ENCODE measurements around the gene ZCCHC4.
"Not testable (repeated sequence)": the region's sequence is repeated elsewhere in the genome, so short reads cannot be mapped to it uniquely, and the experiment has no call there.

ZCCHC4 gene

GRCh38 chr4:25320773-25321172, 8.2 kb downstream of the ZCCHC4 start:
- no peak for DNase-seq (ENCODE audit: low read depth in 3 of 3)

DNA sequence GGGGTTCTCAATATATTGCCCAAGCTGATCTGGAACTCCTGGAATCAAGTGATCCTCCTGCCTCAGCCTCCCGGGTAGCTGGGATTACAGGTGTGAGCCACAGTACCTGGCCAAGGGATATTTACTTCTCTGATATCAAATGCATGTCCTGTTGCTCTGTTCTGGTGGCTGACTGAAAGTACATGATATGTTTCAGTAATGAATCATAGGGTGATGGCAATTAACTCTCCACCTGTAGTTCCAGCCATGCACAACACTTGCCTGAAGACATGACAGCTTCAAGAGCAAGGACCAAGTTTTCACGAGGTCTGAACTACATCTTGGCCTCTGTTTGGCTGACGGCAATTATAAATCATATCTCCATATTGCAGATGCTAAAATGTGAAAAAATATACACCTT, 9.1 kb downstream of the ZCCHC4 start:
- no peak for DNase-seq (ENCODE audit: low read depth in 3 of 3)

DNA sequence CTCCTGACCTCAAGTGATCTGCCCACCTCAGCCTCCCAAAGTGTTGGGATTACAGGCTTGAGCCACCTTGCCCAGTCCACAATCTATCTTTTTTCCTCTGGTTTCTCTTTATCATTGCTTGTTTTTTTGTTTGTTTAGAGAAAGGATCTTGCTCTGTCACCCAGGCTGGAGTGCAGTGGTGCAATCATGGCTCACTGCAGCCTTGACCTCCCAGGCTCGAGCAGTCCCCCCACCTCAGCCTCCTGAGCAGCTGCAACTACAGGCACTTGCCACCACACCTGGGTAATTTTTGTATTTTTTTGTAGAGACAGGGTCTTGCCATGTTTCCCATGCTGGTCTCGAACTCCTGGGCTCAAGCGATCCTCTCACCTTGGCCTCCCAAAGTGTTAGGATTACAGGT, 15.9 kb downstream of the ZCCHC4 start:
- not testable (repeated sequence) for DNase-seq (ENCODE audit: low read depth in 3 of 3)

- DNase-seq (ENCODE audit: low read depth in 3 of 3): no peak
These were observed 17.8 kb downstream of the ZCCHC4 start for GRCh38 chr4:25330335-25330734.

- DNase-seq (ENCODE audit: low read depth in 3 of 3): no peak
These were observed 18.6 kb downstream of the ZCCHC4 start for GRCh38 chr4:25330905-25331808.

DNA sequence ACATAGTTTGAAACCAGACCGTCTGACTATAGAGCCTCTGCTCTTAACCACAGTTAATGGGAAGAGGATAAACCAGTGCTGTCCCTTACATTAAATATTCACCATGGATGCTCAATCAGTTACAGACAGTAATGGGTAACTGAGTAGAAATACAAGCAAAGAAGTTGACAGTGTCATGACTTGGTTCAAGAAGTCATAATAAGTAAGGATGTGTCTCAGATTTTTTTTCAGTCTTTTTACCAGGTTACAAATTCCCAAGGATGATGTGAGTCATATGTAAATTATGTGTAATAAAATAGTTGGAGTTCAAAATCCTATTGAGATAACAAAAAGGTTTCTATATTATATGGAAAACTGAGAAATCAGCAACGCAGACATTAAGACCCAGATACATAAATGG, 31.1 kb downstream of the ZCCHC4 start:
- DNase-seq (ENCODE audit: low read depth in 3 of 3): no peak

DNA sequence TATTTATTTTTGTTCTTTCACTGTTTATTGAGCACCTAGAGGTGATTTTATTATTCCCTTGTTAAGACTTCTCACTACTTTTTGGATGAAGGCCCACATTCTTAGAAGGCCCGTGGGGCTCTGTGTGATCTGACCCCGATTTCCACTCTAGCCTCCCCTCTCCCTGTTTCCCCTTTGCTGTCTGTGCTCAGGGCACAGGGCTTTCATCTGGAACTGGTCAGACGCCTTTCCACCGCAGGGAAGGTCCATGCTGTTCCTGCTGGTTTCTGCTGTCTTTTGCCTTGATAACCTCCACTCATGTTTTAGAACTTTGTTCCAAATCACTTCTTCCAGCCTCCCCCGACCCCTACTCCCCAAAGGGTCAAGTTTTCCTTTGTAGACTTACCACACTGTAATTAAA, 33.2 kb downstream of the ZCCHC4 start:
- no peak for DNase-seq (ENCODE audit: low read depth in 3 of 3)

- DNase-seq (ENCODE audit: low read depth in 3 of 3): no peak
These were observed 34.3 kb downstream of the ZCCHC4 start for GRCh38 chr4:25346913-25347312.

GRCh38 chr4:25347473-25347872, 34.9 kb downstream of the ZCCHC4 start:
- no peak for DNase-seq (ENCODE audit: low read depth in 3 of 3)

DNA sequence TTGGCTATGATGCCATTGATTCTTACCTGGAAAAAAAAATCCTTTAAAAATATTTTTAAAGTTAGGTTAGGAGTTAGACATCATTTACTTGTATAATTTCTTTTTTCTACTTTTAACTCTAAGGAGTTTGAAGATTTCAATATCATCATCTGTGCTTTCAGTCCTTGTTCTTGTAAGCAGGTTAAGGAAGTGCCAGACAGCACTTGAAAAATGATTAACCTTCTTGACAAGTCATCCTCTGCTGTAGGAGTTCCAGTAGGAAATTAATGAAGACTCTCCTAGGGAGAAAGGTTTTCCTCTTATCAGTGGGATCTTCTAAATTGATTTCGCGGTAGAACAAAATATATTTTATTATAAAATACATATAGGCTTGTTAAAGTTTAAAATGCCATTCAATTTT, 35.4 kb downstream of the ZCCHC4 start:
- no peak for DNase-seq (ENCODE audit: low read depth in 3 of 3)

DNA sequence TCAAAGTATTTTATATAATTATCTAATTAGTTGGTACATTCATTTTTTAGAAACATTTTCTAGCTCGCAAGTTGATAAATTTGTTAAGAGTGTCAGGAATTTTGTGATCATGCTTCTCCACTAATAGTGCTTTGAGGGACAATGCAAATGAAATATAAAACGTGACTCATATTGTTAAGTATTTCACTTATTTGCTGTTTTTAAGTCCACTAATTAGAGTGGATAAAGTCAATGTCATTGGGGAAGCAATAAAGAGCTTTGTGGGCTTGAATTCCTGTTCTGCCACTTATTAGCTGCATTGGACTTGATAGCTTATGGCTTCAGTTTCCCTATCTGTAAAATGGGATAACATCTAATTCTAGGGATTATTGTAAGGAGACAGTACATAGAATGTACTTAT, 38.0 kb downstream of the ZCCHC4 start:
- no peak for DNase-seq (ENCODE audit: low read depth in 3 of 3)

GRCh38 chr4:25351777-25352416, 39.3 kb downstream of the ZCCHC4 start:
- no peak for DNase-seq (ENCODE audit: low read depth in 3 of 3)

DNA sequence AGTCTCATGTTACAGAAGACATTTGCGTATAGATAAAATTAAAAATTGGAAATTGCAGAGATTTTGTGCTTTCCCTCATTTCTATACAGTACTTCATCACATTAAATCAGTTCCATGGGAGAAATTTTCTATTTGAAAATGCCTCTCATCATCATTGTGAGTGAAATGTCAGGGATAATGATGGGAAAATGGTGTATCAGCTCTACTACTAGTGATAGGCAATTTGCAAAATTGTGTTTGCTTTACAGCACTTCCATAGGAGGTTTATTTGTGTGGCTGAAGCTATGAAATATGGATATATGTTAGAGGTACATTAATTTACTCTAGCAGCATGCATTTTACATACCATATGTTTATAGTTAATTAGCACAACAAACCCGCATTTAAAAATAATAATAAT, 43.5 kb downstream of the ZCCHC4 start:
- no peak for DNase-seq (ENCODE audit: low read depth in 3 of 3)

DNA sequence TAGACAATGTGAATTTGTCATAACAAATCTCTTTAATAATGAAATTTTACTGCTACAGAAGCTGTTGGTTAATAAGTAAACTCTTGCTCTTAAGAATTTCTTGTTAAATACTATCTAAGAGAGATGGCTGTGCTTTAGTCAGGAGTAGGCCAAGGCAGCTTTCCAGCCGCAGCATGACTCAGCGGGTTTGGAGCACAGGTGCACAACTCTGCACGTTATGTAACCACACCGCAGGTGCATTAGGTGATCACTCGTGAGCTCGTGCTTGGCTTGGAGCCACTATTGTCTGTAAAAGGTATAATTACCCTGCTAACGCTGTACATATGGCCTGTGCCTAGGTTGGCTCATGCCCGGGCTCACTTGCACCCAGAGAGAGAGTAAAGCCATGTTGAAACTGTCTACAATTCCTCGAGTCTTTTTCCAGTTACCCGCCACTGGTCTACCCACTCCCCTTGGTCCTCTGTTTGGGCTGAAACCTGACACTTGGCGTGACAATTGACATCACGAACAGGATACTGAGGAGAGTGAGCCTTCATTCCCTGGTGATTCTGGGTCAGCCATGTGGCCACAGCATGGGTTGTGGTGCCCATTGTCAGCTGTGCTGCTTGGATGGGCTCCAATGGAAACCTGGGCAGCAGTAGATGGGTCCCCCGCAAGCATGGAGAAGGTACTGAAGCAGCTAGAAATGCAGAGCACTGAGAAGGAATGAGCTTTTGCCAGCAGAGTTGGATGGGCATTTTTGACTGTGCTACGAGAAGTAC, 46.1 kb downstream of the ZCCHC4 start:
- no peak for DNase-seq (ENCODE audit: low read depth in 3 of 3)

DNA sequence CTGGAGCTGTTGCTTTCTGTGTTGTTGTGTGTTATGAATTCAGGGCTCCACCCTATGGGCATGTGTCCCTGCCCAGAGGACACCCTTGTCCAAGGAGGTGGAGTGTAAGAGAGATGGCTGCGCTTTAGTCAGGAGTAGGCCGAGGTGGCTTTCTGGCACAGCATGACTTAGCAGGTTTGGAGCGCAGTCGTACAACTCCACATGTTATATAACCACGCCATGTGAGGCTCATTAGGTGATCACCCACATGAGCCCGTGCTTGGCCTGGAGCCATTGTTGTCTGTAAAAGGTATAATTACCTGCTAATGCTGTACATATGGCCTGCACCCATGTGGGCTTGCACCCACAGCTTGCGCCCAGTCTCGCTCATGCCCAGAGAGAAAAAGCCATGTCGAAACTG, 48.7 kb downstream of the ZCCHC4 start:
- no peak for DNase-seq (ENCODE audit: low read depth in 3 of 3)

DNA sequence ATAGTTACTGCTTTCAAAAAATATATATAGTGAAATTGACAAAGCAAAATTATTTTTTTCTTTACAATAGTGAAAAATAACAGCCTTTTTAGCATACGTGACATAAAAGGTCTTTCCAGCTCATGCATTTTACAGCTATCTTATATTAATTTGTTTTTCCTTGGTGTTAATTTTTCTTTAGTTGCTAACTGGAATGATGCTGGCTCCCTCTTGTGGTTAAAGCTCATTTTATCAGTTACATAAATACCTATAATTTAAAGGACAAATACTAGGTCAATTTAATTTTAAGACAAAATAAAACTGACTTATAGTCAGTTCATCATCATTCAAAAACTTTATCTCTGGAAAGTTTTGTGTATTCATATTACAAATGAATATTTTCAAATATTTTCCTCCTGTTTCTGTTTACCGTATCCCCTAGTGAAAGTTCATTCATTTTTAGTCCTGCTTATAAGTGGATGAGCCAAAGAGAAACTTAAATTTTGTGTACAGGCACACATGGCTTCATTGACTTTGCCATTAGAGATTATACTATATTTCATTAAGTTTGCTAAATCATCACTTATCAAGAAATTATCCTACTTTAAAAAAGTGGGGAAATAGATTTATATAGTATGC, 54.5 kb downstream of the ZCCHC4 start:
- DNase-seq (ENCODE audit: low read depth in 3 of 3): no peak

DNA sequence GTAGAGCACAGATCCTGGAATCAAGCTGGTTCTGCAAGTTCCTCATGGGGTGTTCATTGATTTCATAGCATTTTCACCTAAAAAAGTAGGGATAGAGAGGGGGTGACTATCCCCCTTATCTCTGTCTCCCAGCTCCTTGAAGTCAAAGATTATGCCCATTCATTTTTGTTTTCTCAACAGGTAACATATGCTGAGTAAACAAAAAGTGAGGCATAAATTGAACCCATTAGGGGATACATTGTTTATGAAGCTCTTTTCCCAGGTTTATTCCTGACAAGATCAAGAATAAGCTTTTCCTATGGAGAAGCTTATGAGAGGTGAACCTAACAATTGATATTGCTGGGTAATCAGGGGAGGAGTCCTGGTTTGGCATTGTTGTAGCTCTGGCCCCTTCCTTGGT, 55.3 kb downstream of the ZCCHC4 start:
- DNase-seq (ENCODE audit: low read depth in 3 of 3): no peak

DNA sequence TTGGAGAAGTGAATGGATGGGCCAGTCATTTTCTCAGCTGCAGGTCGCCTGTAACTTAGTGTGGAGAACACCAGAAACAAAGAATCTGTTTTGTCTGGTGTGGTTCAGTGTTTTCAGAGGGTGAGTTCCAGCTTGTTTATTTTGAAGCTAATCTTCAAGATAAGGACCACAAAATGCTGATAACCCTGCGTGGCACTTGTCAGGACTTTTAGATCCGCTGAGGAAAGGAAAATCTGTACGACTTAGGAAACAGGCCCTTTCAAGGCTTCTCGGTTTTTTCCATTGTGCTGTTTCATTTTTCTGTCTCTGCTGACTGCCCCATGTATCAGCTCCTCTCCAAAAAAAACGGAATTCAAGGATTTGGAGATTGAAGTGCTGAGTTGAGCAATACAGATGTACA, 55.7 kb downstream of the ZCCHC4 start:
- DNase-seq (ENCODE audit: low read depth in 3 of 3): no peak

DNA sequence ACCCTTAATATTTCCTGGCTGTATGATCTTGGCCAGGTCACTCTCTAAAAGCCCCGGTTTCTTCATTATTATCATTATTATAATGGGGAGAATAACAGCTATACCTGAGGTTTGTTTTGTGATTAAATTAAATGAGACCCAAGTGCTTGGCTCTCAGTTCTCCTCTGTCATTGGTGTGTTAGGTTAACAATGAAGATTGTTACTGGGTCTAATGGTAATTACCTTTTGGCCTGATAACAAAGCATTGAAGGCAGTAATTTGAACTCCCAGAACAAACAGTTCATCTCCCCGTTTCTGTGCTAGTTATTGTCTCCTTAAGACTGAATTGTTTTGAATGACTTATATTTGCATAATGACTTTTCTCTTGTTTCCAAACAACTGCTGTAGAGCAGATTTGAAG, 57.7 kb downstream of the ZCCHC4 start:
- DNase-seq (ENCODE audit: low read depth in 3 of 3): no peak

DNA sequence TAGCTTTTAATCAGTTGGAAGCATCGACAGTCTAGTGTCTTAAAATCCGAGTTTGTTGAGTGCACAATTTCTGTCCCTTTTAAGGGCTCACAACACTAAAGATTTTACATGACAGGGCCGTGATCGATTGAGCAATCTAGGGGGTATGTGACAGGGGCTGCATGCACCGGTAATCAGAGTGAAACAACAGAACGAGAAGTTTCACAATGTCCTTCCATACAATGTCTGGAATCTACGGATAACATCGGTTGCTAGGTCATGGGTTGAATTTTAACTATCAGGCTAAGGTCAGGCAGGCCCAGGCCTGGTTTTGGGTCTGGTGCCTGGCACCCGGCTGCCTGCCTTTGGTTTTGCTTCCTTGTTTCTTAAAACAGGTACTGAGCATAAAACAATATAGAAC, 60.0 kb downstream of the ZCCHC4 start:
- not testable (repeated sequence) for DNase-seq (ENCODE audit: low read depth in 3 of 3)

DNA sequence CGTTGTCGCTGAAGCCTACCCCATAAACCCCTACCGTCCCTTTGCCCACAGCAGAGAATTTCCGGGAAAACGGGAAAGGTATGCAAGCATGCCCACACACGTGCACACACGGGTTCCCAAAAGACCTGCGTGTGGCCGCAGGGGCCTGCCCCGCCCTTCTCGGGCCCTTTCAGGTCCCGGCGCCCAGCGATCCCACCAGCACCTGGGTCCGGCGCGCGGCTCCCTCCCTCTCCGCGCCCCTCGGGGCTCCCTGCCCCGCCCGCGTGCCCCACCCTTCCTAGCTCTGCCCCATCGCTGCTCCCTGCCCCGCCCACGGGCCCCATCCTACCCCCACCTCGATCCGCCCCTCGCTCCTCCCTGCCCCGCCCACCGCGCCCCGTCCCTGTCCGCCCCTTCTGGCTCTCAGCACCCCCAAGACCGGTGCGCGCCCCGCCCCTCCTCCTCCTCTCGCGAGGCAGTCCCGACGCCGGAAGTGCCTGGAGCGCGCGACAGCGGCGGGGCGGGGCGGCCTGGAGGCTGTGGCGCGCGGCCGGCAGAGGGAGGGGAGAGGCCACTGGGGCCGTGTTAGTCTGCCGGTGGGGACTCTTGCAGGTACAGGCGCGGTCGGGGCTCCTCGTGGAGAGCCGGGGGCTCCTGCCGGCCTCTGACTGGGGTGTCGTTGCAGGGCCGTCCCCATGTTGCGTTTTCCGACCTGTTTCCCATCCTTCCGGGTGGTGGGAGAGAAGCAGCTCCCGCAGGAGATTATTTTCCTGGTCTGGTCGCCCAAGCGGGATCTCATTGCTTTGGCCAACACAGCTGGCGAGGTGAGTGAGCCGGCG, 64.4 kb downstream of the ZCCHC4 start, which contains the start of gene ANAPC4:
Gene ANAPC4 (plus strand): TSS at position 510 of the 818 bp plus-strand sequence. CDS start 165 bp downstream, at position 675.
- peak; percentile 94 to 99 (median 99) for DNase-seq (ENCODE audit: low read depth in 3 of 3)

Data from stimulated activated CD4-positive, alpha-beta T cell treated with anti-CD3 and anti-CD28 coated beads, TNF-alpha, amount 100 ng/mL, for 24 hours (primary cell).